Measurements from ENCODE around the gene DPP10. TPM values are rescaled to one million over a fixed set of nuclear protein-coding genes. Genes with fewer than 3 reads are reported as not detected.

Gene DPP10
- total RNA-seq, 4 donors from 2014 or later, result 1.9 to 4.6 (median 3.9) TPM

DNA sequence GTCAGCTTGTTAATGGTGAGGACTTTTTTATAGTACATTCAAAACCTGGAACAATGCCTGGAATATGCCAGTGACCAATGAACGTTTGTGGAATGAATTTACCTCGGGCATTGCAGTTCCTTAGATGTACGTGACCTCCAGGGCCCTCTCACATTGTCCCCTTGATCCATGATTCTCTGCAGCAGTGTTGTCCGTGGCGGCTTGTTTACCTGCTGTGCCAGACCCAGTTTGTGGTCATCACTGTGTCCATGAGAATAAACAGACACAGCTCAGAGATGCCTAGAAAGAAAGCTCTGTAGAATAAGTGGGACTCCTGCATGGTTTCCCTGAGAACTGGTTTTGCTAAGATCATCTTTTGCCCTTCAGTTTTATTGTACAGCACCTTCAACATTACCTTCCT, 1132.2 kb downstream of the DPP10 start:
- no peak overlapping the region for H3K4me3 ChIP-seq
- 38 to 57% methylated on average over 4 to 5 of the region's 5 CpGs for WGBS, 2 donors (ENCODE audit: low coverage in 1 of 2)
- no peaks in the 10 kb centered on the region for H3K9me3 ChIP-seq
- no peaks in the 10 kb centered on the region for H3K36me3 ChIP-seq
- no peak for ATAC-seq
- no peaks in the 10 kb centered on the region for H3K27me3 ChIP-seq
- no peak overlapping the region for H3K27ac ChIP-seq
- TF ChIP-seq POLR2A (IDR thresholded peaks at IDR 0.05), result no peak
- TF ChIP-seq, protein P1, sequence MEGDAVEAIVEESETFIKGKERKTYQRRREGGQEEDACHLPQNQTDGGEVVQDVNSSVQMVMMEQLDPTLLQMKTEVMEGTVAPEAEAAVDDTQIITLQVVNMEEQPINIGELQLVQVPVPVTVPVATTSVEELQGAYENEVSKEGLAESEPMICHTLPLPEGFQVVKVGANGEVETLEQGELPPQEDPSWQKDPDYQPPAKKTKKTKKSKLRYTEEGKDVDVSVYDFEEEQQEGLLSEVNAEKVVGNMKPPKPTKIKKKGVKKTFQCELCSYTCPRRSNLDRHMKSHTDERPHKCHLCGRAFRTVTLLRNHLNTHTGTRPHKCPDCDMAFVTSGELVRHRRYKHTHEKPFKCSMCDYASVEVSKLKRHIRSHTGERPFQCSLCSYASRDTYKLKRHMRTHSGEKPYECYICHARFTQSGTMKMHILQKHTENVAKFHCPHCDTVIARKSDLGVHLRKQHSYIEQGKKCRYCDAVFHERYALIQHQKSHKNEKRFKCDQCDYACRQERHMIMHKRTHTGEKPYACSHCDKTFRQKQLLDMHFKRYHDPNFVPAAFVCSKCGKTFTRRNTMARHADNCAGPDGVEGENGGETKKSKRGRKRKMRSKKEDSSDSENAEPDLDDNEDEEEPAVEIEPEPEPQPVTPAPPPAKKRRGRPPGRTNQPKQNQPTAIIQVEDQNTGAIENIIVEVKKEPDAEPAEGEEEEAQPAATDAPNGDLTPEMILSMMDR (IDR thresholded peaks at IDR 0.05), result no peak
- TF ChIP-seq EP300 (IDR thresholded peaks at IDR 0.05), result no peak
- no peak for TF ChIP-seq POLR2AphosphoS5 (IDR thresholded peaks at IDR 0.05)
- H3K4me1 ChIP-seq, result no peaks in the 10 kb centered on the region

DNA sequence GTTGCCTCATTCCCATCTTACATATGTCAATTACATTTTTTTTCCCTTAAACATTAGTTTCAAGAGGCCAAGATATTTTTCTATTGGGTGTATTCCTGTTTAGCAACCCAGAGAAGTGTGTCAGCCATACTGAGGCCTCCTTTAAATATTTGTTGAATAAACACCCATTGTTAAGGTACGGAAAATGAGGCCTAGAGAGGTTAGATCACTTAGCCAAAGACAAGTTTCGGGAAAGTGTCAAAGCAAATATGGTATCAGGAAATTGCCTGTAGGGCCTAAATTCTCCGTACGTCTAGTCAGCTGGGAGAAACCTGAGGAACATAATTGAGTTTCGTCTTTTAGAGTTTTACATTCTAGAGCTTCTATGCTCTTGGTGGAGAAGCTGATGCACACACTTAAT, 1138.3 kb downstream of the DPP10 start:
- Histone ChIP-seq H3K9me3 (no peaks in the 10 kb centered on the region), H3K27me3 (no peaks in the 10 kb centered on the region), H3K4me1 (no peaks in the 10 kb centered on the region), H3K27ac (no peak overlapping the region), H3K4me3 (no peak overlapping the region), H3K36me3 (no peaks in the 10 kb centered on the region)
- TF ChIP-seq POLR2A (IDR thresholded peaks at IDR 0.05) (no peak), EP300 (IDR thresholded peaks at IDR 0.05) (no peak), POLR2AphosphoS5 (IDR thresholded peaks at IDR 0.05) (no peak)
- TF ChIP-seq, protein P1 (IDR thresholded peaks at IDR 0.05), result no peak
- no peak for ATAC-seq
- 91 to 92% methylated on average over 5 of the region's 5 CpGs for WGBS, 2 donors (ENCODE audit: low coverage in 1 of 2)

GRCh38 chr2:115584507-115584906, 1142.1 kb downstream of the DPP10 start:
- H3K27me3 ChIP-seq, result no peaks in the 10 kb centered on the region
- 86 to 91% methylated on average over 2 of the region's 2 CpGs for WGBS, 2 donors (ENCODE audit: low coverage in 1 of 2)
- no peaks in the 10 kb centered on the region for H3K9me3 ChIP-seq
- no peaks in the 10 kb centered on the region for H3K36me3 ChIP-seq
- TF ChIP-seq POLR2A (IDR thresholded peaks at IDR 0.05), result no peak
- no peak for TF ChIP-seq EP300 (IDR thresholded peaks at IDR 0.05)
- TF ChIP-seq, protein P1 (IDR thresholded peaks at IDR 0.05), result no peak
- TF ChIP-seq POLR2AphosphoS5 (IDR thresholded peaks at IDR 0.05), result no peak
- no peak overlapping the region for H3K4me3 ChIP-seq
- no peak overlapping the region for H3K27ac ChIP-seq
- no peak for ATAC-seq
- H3K4me1 ChIP-seq, result no peaks in the 10 kb centered on the region

DNA sequence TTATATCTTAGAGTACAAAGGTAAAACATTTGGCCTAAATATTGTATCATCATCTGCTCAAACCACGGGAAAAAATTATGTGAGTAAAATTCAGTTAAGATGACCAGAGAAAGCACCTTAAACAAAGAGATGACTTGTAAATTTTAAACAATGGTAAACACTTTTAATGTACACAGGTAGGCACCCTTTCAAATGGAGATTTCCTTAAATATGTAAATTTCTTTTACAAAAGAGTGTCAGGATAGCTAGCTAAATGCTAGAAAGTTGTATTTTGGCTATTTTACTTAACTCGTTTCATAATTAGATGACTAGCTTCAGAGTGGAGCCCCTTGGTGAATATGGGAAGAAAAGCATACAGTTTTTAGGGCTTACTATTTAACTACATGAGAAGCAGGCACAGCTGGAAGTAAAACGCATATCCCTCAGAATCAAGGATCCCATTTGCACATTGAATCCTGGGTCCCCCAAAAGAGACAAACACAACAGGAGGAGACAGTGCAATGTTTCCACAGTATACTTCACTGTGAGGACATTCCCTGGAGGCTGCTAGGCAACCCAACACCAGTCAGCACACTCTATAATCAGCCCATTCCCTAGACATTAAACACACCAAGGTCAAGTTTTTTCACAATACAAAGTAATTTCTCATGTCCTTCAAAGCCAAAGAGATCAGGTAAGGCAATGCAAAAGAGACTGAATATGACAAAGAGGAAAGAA, 1154.4 kb downstream of the DPP10 start:
- H3K4me1 ChIP-seq, result no peaks in the 10 kb centered on the region
- no peak overlapping the region for H3K4me3 ChIP-seq
- peaks cover 0 to 8% (median 0%) of the 10 kb centered on the region in 3 donors for H3K9me3 ChIP-seq
- no peak overlapping the region for H3K27ac ChIP-seq
- no peaks in the 10 kb centered on the region for H3K27me3 ChIP-seq
- no peaks in the 10 kb centered on the region for H3K36me3 ChIP-seq
- TF ChIP-seq POLR2AphosphoS5 (IDR thresholded peaks at IDR 0.05) (no peak), POLR2A (IDR thresholded peaks at IDR 0.05) (no peak), EP300 (IDR thresholded peaks at IDR 0.05) (no peak)
- TF ChIP-seq, protein P1 (IDR thresholded peaks at IDR 0.05), result no peak
- WGBS, 2 donors (ENCODE audit: low coverage in 1 of 2), result 47 to 57% methylated on average over 3 of the region's 3 CpGs
- no peak for ATAC-seq

DNA sequence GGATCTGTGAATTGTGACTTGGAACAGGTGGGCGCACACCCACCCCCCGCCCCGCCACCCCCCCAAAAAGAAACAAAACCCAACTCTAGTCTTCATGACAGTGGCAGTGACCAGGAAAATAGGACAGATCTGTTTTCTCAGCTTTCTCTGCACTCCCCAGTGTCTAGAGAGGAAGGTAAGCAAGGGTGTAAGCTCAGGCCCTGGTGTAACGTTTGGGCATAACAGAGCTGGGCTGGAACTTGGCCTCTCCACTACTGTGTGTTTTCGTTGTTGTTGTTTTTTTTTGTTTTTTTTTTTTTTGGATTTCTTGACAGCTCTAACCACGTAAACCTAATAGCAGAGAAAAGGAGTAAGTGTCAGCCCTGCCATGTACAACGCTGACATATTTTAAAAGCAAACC, 1160.8 kb downstream of the DPP10 start:
- WGBS, 2 donors (ENCODE audit: low coverage in 1 of 2), result 74 to 80% methylated on average over 2 to 7 of the region's 7 CpGs

More for the DNA sequence above, 1160.8 kb downstream of the DPP10 start:
- no peaks in the 10 kb centered on the region for H3K36me3 ChIP-seq
- no peak overlapping the region for H3K27ac ChIP-seq
- no peak overlapping the region for H3K4me3 ChIP-seq
- H3K9me3 ChIP-seq, result no peaks in the 10 kb centered on the region
- H3K27me3 ChIP-seq, result no peaks in the 10 kb centered on the region
- TF ChIP-seq, protein P1 (IDR thresholded peaks at IDR 0.05), result no peak
- TF ChIP-seq POLR2AphosphoS5 (IDR thresholded peaks at IDR 0.05) (no peak), POLR2A (IDR thresholded peaks at IDR 0.05) (no peak), EP300 (IDR thresholded peaks at IDR 0.05) (no peak)
- ATAC-seq, result no peak
- H3K4me1 ChIP-seq, result no peaks in the 10 kb centered on the region
